SU-DHL-6 (cell line): ENCODE results near the gene SPCS1.

Experiments used
- H2AFZ ChIP-seq: fragments of 200-600 bp; sonication (generic); 2 replicates; pipeline ENCODE4 v1.6.1; 2014; ENCODE audit warnings: low read depth, mild to moderate bottlenecking, moderate library complexity, mixed read lengths, antibody characterized with exemption, low read length; ENCODE audit not compliant: severe bottlenecking
- H3F3A ChIP-seq: fragments of 200-600 bp; shearing (Covaris generic); 2 replicates; pipeline ENCODE4 v1.6.0; 2016; ENCODE audit warnings: antibody characterized with exemption, mild to moderate bottlenecking; ENCODE audit not compliant: insufficient read depth
- H3K27ac ChIP-seq: fragments of 200-600 bp; sonication (generic); 2 replicates; pipeline ENCODE4 v1.5.1; 2016; ENCODE audit warnings: low read depth, mild to moderate bottlenecking, low read length, moderate library complexity, mixed read lengths
- H3K27me3 ChIP-seq: fragments of 200-600 bp; sonication (generic), shearing (Covaris generic); 2 replicates; pipeline ENCODE4 v1.6.0; 2014; ENCODE audit warnings: mild to moderate bottlenecking, low read length
- H3K36me3 ChIP-seq: fragments of 200-600 bp; sonication (generic); 2 replicates; pipeline ENCODE4 v1.6.1; 2014; ENCODE audit warnings: mild to moderate bottlenecking, low read length, mixed read lengths
- H3K4me2 ChIP-seq: fragments of 300-600, 200-600 bp; shearing (Covaris generic), sonication (generic); 2 replicates; pipeline ENCODE4 v1.6.0; 2014; ENCODE audit warnings: low read length, low read depth, mild to moderate bottlenecking; ENCODE audit not compliant: poor library complexity, severe bottlenecking
- H3K4me3 ChIP-seq: fragments of 200-600 bp; sonication (generic); 2 replicates; pipeline ENCODE4 v1.5.1; 2014; ENCODE audit warnings: antibody characterized with exemption, low read length, mild to moderate bottlenecking, mixed read lengths; ENCODE audit not compliant: insufficient read depth, poor library complexity, severe bottlenecking
- H3K79me2 ChIP-seq: fragments of 200-600 bp; sonication (generic); 2 replicates; pipeline ENCODE4 v1.6.1; 2014; ENCODE audit warnings: mild to moderate bottlenecking, low read length, moderate library complexity; ENCODE audit not compliant: insufficient read depth
- H3K9ac ChIP-seq: fragments of 200-600 bp; sonication (generic); 2 replicates; pipeline ENCODE4 v1.7.0; 2014; ENCODE audit warnings: mild to moderate bottlenecking, low read length
- H3K9me2 ChIP-seq: fragments of 200-600 bp; sonication (generic); replicated peaks from 2 replicates; pipeline ENCODE4 v1.6.1; 2014; ENCODE audit warnings: low read length; ENCODE audit not compliant: insufficient read depth
- H3K9me3 ChIP-seq: fragments of 200-600 bp; sonication (generic); 2 replicates; pipeline ENCODE4 v1.6.1; 2014; ENCODE audit warnings: low read length, mixed read lengths; ENCODE audit not compliant: insufficient read depth
- H4K20me1 ChIP-seq: fragments of 200-600 bp; sonication (generic); 2 replicates; pipeline ENCODE4 v1.6.1; 2014; ENCODE audit warnings: low read depth, mild to moderate bottlenecking, antibody characterized with exemption, low read length, moderate library complexity, mixed read lengths
- EZH2phosphoT487 ChIP-seq: fragments of 200-600 bp; sonication (generic), shearing (Covaris generic); conservative IDR thresholded peaks from 2 replicates; pipeline ENCODE4 v1.6.1; 2018; ENCODE audit warnings: mild to moderate bottlenecking, antibody characterized with exemption, low read length, moderate library complexity, mixed read lengths
- TF ChIP-seq, protein P1 (sequence below): fragments of 200-600 bp; sonication (generic); IDR thresholded peaks from one replicate; pipeline ENCODE4 v1.5.1; 2017; ENCODE audit warnings: antibody characterized with exemption, mild to moderate bottlenecking, low read length, moderate library complexity; ENCODE audit not compliant: insufficient read depth, poor library complexity, severe bottlenecking

Gene SPCS1

DNA sequence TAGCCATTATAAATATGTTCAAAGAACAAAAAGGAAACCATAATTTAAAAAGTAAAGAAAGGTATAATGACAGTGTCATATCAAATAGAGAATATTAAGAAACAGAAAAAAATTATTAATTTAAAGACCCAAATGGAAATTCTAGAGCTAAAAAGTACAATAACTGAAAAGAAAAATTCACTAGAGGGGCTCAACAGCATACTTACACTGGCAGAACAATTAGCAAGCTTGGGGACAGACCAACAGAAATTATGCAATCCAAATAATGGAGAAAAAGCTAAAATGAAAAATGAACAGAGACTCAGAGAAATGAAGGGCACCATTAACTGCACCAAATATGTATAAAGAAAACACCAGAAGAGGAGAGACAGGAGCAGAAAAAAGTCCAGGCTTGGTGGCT, 13.7 kb downstream of the SPCS1 start:
- Histone ChIP-seq H3K79me2 (no peaks in the 10 kb centered on the region), H3K27me3 (no peaks in the 10 kb centered on the region), H3K4me3 (no peak overlapping the region), H3K9me2 (no peaks in the 10 kb centered on the region), H2AFZ (no peak overlapping the region), H4K20me1 (no peaks in the 10 kb centered on the region), H3K36me3 (no peaks in the 10 kb centered on the region), H3K9me3 (no peaks in the 10 kb centered on the region), H3F3A (no peaks in the 10 kb centered on the region), H3K27ac (no peak overlapping the region), H3K9ac (no peak overlapping the region), H3K4me2 (no peak overlapping the region)
- TF ChIP-seq EZH2phosphoT487: no peak
- TF ChIP-seq, protein P1, sequence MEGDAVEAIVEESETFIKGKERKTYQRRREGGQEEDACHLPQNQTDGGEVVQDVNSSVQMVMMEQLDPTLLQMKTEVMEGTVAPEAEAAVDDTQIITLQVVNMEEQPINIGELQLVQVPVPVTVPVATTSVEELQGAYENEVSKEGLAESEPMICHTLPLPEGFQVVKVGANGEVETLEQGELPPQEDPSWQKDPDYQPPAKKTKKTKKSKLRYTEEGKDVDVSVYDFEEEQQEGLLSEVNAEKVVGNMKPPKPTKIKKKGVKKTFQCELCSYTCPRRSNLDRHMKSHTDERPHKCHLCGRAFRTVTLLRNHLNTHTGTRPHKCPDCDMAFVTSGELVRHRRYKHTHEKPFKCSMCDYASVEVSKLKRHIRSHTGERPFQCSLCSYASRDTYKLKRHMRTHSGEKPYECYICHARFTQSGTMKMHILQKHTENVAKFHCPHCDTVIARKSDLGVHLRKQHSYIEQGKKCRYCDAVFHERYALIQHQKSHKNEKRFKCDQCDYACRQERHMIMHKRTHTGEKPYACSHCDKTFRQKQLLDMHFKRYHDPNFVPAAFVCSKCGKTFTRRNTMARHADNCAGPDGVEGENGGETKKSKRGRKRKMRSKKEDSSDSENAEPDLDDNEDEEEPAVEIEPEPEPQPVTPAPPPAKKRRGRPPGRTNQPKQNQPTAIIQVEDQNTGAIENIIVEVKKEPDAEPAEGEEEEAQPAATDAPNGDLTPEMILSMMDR: no peak

DNA sequence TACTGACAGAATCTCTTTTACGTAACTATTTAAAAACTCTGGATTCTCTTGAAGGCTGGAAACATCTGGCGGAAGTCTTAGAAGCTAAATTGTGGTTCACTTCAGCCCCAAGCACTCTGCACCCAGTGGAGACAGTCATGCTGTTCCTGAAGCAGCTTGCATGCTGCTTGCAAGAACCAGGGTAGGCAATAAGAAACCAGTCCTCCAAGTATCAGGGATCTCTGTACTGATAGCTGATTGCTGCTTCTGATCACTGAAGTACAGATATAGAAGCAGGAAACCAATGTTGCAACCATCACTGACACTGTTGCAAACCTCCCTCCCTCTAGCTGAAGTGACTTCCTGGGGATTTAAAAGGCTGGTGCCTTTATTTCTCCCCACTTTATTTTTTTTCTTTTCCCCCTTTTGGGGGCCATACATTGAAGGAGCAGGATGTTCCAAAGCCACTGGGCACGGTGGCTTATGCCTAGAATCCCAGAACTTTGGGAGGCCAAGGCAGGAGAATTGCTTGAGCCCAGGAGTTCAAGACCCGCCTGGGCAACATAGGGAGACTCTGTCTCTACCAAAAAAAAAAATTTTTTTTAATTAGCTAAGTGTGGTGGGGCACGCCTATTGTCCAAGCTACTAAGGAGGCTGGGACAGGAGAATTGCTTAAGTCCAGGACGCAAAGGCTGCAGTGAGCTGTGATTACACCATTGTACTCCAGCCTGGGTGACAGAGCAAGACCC, 15.3 kb downstream of the SPCS1 start:
- Histone ChIP-seq H3K9me3 (no peaks in the 10 kb centered on the region), H3K4me2 (no peak overlapping the region), H3K27ac (no peak overlapping the region), H3K36me3 (no peaks in the 10 kb centered on the region), H2AFZ (no peak overlapping the region), H3F3A (no peaks in the 10 kb centered on the region), H3K79me2 (no peaks in the 10 kb centered on the region), H3K4me3 (no peak overlapping the region), H3K9me2 (no peaks in the 10 kb centered on the region), H3K27me3 (no peaks in the 10 kb centered on the region), H3K9ac (no peak overlapping the region), H4K20me1 (no peaks in the 10 kb centered on the region)
- TF ChIP-seq EZH2phosphoT487: no peak
- TF ChIP-seq, protein P1: no peak

DNA sequence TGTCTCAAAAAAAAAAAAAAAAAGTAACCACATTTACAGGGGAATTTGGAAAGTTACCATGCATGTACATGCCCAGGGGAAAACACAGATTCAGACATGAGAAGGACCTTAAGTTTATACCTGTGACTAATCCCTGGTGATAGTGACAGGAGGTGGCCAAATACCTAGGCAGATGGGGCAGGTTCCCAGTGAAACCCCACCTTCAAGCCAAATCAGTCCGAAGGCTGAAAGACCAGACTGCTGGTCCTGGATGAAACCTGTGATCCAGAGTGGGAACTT, 15.8 kb downstream of the SPCS1 start:
- H3F3A ChIP-seq: no peaks in the 10 kb centered on the region
- no peaks in the 10 kb centered on the region for H3K36me3 ChIP-seq
- TF ChIP-seq, protein P1: no peak
- no peak for TF ChIP-seq EZH2phosphoT487
- no peak overlapping the region for H3K9ac ChIP-seq
- H3K4me3 ChIP-seq: no peak overlapping the region
- no peak overlapping the region for H3K4me2 ChIP-seq
- H3K9me3 ChIP-seq: no peaks in the 10 kb centered on the region
- H4K20me1 ChIP-seq: no peaks in the 10 kb centered on the region
- H2AFZ ChIP-seq: no peak overlapping the region
- no peaks in the 10 kb centered on the region for H3K79me2 ChIP-seq
- H3K27ac ChIP-seq: no peak overlapping the region
- no peaks in the 10 kb centered on the region for H3K9me2 ChIP-seq
- no peaks in the 10 kb centered on the region for H3K27me3 ChIP-seq
